Right renal cortex interstitium (tissue), 3 donors: ENCODE measurements around the gene ANKRD22. TPM values are rescaled to one million over a fixed set of nuclear protein-coding genes. Genes with fewer than 3 reads are reported as not detected.

Source experiments
- DNase-seq, 3 donors: peaks; one replicate each; pipeline ENCODE4 v3.0.0-alpha.2; 2013; ENCODE audit warnings: low read depth in 3 of 3, low spot score in 2 of 3
- polyA plus RNA-seq, 3 donors: library from polyadenylated mRNA; unstranded; fragments of 120-200 nt; gene quantifications; one replicate each; pipeline ENCODE4 v1.2.1, GENCODE V29; 2013; ENCODE audit not compliant: insufficient read length in 3 of 3

ANKRD22 gene
- polyA plus RNA-seq, 3 donors, result 0.37 to 0.54 TPM; not detected in 1

DNA sequence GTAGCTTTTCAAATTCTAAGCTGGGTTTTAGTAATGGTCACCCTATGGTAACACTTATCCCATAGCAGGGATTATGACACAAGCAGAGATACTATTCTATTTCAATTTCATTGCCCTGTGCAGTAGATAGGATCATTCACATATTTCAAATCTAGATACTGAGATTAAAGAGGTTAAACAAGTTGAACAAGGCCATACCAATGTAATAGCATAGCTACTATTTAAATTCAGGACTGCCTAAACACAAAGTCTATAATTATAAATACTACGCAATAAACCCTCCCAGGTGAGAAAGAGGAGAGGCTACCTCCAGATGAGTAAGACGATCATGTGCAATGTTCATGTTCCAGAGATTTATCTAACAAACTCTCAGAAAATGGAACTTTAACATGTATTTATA, 48.0 kb downstream of the ANKRD22 start:
- DNase-seq, result no peak

DNA sequence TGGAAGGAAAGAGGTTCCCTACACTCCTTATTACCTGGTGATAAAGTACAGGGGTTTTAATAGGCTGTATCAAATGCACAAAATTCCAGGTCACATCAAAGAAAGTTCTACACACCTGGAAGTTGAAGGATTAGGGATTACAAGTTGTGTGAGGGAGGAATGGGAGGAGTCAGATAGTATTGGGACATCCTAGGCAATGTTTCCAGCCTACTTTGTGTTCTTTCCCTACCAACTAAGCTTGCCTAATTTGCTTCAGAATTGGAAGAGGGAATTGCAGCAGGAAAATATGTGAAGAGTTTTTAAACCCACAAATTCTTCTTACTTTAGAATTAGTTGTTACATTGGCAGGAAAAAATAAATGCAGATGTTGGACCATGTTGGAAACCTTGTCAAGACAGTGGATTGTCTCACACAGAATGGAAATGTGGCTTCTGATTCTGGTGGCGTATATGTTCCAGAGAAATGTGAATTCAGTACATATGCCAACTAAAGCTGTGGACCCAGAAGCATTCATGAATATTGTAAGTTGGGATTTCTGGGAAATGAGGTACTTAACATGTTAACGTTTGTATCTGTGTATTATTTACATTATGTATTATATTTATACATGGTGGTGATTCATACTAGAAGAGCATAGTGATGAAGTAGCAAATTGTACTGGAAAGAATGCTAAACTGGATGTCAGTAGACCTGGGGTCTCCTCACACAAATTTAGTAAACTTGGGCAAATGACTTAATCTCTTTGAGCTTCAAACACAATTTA, 48.9 kb downstream of the ANKRD22 start, which contains the start of gene LIPM:
LIPM (plus strand) TSS at position 208 of the 763 bp plus-strand sequence; CDS start at position 375, 167 bp downstream.
- no peak for DNase-seq

DNA sequence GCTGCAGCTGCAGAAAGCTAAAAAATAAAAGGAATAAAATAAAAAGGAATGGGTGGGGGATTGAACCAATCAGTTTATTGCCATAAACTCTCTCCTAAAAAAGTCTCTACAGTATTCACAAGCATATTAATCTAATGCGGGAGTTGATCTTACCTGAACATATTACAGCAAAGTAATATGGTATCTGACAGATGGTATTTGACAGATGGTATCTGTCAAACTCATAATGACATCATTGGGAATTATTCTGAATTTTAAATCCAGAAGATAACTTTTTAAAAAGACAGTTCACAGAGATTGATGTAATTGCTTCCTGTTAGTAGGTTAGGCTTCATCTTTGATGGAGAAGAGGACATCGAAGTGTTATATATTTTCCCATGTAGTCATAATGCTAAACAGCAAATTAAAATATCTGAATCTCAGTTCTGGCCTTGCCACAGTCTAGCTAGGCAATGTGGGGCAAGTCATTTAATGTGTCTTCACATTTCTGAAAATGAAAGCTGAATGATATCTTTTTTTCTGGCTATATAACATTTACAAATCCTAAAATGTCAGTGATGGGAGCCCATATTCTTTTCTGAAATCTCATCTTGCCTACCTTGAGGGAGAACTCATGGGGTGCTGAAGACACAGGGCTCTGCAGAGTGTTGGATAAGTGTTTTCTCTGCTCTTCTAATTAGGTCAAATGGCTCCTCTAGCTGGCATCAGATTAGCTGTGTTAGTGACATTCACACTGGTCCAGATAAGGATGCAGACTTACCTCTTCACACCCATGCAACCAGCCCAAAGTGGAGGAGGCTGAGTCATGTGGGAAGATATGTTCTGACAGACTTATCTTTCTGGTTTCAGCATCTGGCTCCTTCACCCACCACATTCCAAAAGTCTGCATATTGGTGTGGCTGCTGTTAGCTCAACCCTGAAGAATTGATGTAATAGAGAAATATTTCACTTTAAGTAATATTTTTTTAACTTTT, 51.2 kb downstream of the ANKRD22 start:
- no peak for DNase-seq

DNA sequence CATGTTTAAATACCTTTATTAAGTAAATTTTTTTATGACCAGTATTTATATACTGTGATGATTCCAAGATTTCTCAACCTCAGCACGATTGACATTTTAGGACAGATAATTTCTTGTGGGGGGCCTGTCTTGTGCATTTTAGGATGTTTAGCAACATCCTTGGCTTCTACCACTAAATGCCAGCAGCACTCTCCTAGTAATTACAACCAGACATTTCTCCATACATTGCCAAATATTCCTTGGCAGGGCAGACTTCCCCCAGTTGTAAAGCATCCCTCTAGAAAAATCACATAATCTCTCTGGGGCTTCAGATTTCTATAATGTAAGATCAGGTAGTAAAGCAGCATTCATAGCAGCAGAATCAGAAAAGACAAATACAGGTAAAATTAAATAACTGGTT, 56.9 kb downstream of the ANKRD22 start:
- no peak for DNase-seq

DNA sequence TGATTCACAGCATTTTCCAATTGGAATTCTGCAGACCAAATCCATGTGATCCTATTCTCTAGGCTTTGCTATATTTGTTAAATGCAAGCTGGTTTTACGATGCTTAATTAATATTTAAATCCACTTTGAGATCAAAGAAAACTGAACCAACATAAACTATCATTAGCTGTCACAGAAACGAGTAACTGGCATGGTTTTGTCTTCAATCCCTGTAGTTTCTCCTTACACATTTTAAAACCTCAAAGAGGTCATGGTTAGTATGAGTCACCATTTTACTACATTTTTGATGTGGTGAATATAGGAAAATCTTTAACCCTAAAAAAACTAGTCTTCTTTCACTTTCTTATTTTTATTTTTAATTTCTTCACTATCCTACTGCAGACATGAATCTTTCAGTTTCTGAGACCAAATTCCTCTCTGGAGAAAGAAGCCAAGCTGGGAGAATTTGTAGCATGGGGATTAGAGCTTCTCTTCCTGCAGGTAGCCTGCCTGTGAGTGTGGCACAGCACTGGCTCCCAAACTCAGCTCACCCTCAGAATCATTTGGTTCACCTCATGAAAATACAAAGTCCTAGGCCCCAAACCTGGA, 57.8 kb downstream of the ANKRD22 start:
- DNase-seq, result no peak

DNA sequence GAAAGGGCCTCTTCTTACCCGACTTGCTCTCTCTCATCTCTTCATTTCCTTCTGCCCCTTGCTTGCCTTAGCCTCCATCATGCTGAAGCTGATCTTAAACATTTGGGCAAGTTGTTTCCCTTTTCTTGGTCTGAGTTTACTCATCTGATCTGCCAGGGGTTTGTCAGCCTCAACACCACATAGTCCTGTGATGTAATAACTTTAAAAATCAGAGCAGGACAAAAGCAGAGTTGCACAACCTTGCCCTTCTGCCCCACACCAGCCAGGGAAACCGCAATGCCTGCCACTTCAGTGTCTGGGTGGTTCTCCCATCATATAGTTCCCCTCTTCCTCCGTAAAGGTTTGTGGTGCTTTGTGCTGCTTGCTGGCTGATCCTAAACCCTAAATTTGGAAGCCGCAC, 59.0 kb downstream of the ANKRD22 start:
- DNase-seq, result no peak

DNA sequence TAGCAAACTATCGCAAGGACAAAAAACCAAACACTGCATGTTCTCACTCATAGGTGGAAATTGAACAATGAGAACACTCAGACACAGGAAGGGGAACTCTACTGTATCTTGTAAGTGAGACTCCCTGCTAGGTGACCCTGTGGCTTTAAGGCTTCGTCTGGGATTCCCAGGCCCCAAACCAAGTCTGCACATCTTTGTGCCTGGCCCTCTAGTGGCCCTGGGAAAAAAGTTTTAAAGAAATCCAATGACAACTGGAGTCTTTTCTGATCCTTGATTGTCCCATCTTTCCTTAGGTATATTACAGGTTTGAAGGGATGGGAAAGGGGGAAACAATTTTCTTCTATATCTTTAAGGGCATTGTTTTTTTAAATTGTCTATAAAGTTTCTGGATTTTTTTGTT, 59.7 kb downstream of the ANKRD22 start:
- no peak for DNase-seq

DNA sequence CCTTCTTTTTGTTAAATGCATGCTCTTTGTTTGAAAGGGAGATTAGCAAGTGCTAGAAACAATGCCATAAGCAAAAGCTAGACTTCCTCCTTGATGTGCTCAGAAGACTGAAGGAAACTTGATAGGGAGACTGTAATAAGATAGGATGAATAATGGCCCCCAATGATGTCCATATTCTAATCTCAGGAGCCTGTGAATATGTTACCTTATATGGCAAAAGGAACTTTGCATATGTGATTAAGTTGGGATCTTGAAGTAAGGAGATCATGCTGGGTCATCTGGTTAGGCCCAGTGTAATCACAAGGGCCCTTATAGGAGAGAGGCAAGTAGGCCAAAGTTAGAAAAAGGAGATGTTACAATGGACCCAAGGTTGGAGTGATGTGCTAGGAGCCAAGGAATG, 62.7 kb downstream of the ANKRD22 start:
- no peak for DNase-seq

DNA sequence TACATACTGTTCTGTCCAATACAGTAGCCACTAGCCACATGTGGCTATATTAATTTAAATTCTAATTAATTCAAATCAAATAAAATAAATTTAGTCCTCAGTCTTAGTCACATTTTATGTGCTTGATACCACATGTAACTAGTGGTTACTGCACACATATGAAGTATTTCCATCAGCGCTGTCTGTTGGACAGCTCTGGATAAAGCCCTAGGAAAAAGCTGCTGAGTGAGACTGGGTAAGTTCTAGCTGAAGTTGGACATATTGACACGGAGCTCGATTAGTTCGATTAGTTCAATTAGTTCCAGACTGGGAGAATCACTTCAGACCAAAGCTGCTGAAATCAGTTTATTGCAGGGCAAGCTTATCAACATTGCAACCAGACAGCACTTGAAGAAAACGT, 64.2 kb downstream of the ANKRD22 start:
- no peak for DNase-seq

DNA sequence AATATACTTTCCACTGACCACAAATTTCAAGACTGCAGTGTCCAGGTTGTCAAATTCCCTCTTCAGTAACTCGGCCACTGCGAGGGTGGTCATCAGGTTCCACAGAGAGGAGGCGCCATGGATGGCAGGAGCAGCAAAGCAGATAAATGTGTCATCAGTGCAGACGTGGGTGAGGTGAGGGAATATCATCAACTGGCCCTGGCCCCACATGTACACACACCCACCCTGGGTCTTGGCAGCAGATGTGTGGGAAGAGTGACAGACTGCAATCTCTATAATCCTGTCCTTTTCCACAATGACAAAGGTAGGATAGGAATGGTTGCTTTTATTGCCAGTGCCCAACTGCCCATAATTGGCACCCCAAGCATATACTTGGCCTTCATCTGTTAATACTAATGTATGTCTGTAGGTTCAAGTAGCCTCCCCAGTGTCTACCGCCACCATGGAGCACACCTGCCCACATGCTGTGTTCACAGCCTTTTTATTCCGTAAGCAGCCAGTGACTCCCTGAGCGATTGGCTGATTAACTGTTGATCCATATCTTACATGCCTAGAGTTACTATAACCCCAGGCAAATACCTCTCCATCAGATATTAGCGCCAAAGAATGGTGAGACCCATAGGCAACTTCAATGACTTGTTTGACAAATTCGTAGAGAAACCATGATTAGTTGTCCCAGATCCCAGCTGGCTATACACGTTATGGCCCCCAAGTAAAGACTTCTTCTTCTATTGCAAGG, 65.4 kb downstream of the ANKRD22 start:
- no peak for DNase-seq

DNA sequence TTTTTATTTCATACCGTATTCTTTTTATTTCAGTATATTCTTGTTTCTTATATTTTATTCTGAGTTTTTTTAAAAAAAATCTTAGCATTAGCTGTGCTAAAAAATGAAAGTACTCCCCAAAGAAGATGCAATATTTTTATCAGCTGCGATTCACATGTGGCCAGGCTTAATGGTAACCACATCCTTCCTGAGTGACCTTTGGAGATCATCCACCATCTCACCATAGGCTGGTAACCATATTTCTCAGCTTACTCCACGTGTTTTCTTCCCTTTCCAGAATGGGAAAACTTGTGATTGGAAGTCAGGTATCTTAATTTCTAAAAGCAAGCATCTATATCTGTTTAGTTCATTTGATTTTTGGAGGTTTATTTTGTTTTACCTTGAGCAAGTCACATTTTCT, 67.9 kb downstream of the ANKRD22 start:
- no peak for DNase-seq

DNA sequence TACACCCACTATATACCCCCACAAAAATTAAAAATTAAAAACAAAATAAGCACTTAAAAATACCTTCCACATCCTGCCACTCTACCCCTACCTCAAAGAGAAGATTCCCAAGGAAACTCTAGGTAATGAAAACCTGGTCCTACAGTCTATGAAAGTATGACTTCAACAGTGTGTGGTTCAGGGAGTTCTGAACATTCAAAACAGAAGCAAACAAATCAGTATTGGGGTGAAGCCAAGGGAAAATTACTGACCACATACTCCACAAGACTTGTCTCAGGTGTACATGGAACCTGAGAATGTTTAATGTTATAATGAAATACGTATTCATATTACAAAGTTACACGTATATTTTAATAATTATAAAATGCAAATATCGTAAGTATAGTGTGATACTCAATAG, 69.4 kb downstream of the ANKRD22 start:
- no peak for DNase-seq

DNA sequence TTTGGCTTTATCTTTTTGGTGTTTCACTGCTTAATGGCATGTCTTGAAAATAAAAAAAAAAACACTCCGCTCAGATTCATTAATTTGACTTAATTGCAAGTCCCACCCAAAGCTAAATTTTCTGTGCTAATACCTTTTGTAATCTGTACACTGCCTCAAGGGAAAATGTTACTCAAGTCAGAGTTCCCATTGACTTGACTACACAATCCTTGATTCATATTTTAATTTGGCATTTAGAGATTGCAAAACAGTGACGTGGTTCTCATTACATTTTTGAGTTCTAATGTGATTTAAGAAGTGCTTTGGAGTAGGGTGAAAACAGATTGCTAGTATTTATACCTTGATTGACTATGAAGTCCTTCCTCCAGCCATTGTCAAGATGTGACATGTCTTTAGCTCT, 70.4 kb downstream of the ANKRD22 start:
- DNase-seq, result no peak

Other genes with a start within 250 kb of the ANKRD22 start
- under 1 TPM; 0.14 to 0.24 (median 0.18) TPM for gene LIPF, start 187.4 kb downstream of the ANKRD22 start, polyA plus RNA-seq
- gene LIPK, start 145.6 kb downstream of the ANKRD22 start, polyA plus RNA-seq, result not detected
- not detected for gene LIPN, start 91.8 kb downstream of the ANKRD22 start, polyA plus RNA-seq
- gene LIPM, start 49.1 kb downstream of the ANKRD22 start, polyA plus RNA-seq, result under 1 TPM in 1 of 3 donors, not detected in 2; 0.11 TPM
- gene STAMBPL1, start 28.4 kb upstream of the ANKRD22 start, polyA plus RNA-seq, result 1 to 10 TPM; 1.7 to 2.0 (median 1.9) TPM
- gene ACTA2, start 100.9 kb upstream of the ANKRD22 start, polyA plus RNA-seq, result 100 to 1,000 TPM; 174 to 195 (median 189) TPM
- gene FAS, start 139.0 kb upstream of the ANKRD22 start, polyA plus RNA-seq, result 10 to 100 TPM; 12.4 to 12.9 (median 12.5) TPM